GM19035 (cell line): ENCODE data around the gene VTI1B.
"Not testable (repeated sequence)": the region's sequence is repeated elsewhere in the genome, so short reads cannot be mapped to it uniquely, and the experiment has no call there.

ENCODE experiments used
- ATAC-seq: cut with Tn5 transposase; IDR thresholded peaks from one replicate; pipeline ENCODE4 v1.9.1; 2021; ENCODE audit not compliant: unreplicated experiment

The VTI1B gene

GRCh38 chr14:67633451-67634147 lies 40.8 kb downstream of the VTI1B start:
- ATAC-seq, result no peak

GRCh38 chr14:67630938-67631337 lies 43.5 kb downstream of the VTI1B start:
- ATAC-seq, result no peak

GRCh38 chr14:67630186-67630585 lies 44.2 kb downstream of the VTI1B start:
- ATAC-seq, result no peak

- no peak for ATAC-seq
Measured at GRCh38 chr14:67627519-67627918, 46.9 kb downstream of the VTI1B start.

GRCh38 chr14:67626131-67626530 lies 48.3 kb downstream of the VTI1B start:
- not testable (repeated sequence) for ATAC-seq

GRCh38 chr14:67623114-67623513 lies 51.3 kb downstream of the VTI1B start:
- ATAC-seq, result no peak

- ATAC-seq, result no peak
Measured at GRCh38 chr14:67622675-67623074, 51.8 kb downstream of the VTI1B start.

- ATAC-seq, result no peak
Measured at GRCh38 chr14:67620217-67620785, 54.1 kb downstream of the VTI1B start.

GRCh38 chr14:67619446-67620216 lies 54.8 kb downstream of the VTI1B start, which contains the start of gene ARG2:
Gene ARG2, plus strand, starts transcription at chr14:67619920. Its CDS starts 58 bp downstream, at chr14:67619978.
- peak; percentile 95 for ATAC-seq

- no peak for ATAC-seq
Measured at GRCh38 chr14:67618617-67619063, 55.8 kb downstream of the VTI1B start.

GRCh38 chr14:67610491-67610890 lies 63.9 kb downstream of the VTI1B start:
- no peak for ATAC-seq

GRCh38 chr14:67609642-67610310 lies 64.7 kb downstream of the VTI1B start:
- no peak for ATAC-seq

GRCh38 chr14:67607646-67608045 lies 66.8 kb downstream of the VTI1B start:
- ATAC-seq, result no peak

GRCh38 chr14:67602995-67603545 lies 71.4 kb downstream of the VTI1B start:
- peak; percentile 61 for ATAC-seq

GRCh38 chr14:67602076-67602475 lies 72.4 kb downstream of the VTI1B start:
- no peak for ATAC-seq

- ATAC-seq, result not testable (repeated sequence)
Measured at GRCh38 chr14:67600562-67600974, 73.9 kb downstream of the VTI1B start.

- peak; percentile 81 for ATAC-seq
Measured at GRCh38 chr14:67599698-67600561, 74.5 kb downstream of the VTI1B start, which contains the start of gene PIGH. Gene PIGH, minus strand, starts transcription at chr14:67600268. Its CDS starts 65 bp downstream, at chr14:67600203.
